Liver (tissue), 3 donors: Measurements from ENCODE around the gene TAS2R5.

ENCODE experiments used
- EGR1 ChIP-seq, 2 donors: IDR thresholded peaks; 2 replicates each; pipeline ENCODE4 v1.6.1; 2016 to 2018; ENCODE audit warnings: antibody characterized with exemption in 2 of 2, low read depth in 2 of 2
- FOXA1 ChIP-seq: IDR thresholded peaks from 2 replicates; pipeline ENCODE4 v1.6.1; 2016; ENCODE audit warnings: antibody characterized with exemption
- HNF4G ChIP-seq: IDR thresholded peaks from 2 replicates; pipeline ENCODE4 v1.6.1; 2016; ENCODE audit warnings: antibody characterized with exemption
- JUND ChIP-seq, 2 donors: IDR thresholded peaks; 2 replicates each; pipeline ENCODE4 v1.6.1; 2016; ENCODE audit warnings: antibody characterized with exemption in 2 of 2
- RAD21 ChIP-seq, 2 donors: IDR thresholded peaks; 2 replicates each; pipeline ENCODE4 v1.6.1; 2016; ENCODE audit warnings: antibody characterized with exemption in 2 of 2, mild to moderate bottlenecking in 2 of 2
- RXRA ChIP-seq, 2 donors: IDR thresholded peaks; 2 replicates each; pipeline ENCODE4 v1.6.1; 2017 to 2018; ENCODE audit warnings: antibody characterized with exemption in 2 of 2, mild to moderate bottlenecking in 1 of 2
- SP1 ChIP-seq: IDR thresholded peaks from 2 replicates; pipeline ENCODE4 v1.6.1; 2018; ENCODE audit warnings: antibody characterized with exemption, mild to moderate bottlenecking
- TAF1 ChIP-seq: conservative IDR thresholded peaks from 2 replicates; pipeline ENCODE4 v1.6.1; 2016; ENCODE audit warnings: antibody characterized with exemption, mild to moderate bottlenecking
- YY1 ChIP-seq: IDR thresholded peaks from 2 replicates; pipeline ENCODE4 v1.6.1; 2016; ENCODE audit warnings: antibody characterized with exemption, mild to moderate bottlenecking
- TF ChIP-seq, protein P1 (sequence below): fragments of 150-350 bp; IDR thresholded peaks from 2 replicates; pipeline ENCODE4 v1.5.1; 2017; ENCODE audit warnings: improper control_type of control experiment, low read depth, low read length; ENCODE audit not compliant: missing input control
- TF ChIP-seq, protein P2 (sequence below): IDR thresholded peaks from 2 replicates; pipeline ENCODE4 v1.6.1; 2016; ENCODE audit warnings: antibody characterized with exemption, mild to moderate bottlenecking
- TF ChIP-seq, protein P3 (sequence below): IDR thresholded peaks from 2 replicates; pipeline ENCODE4 v1.6.1; 2016; ENCODE audit warnings: antibody characterized with exemption
- TF ChIP-seq, protein P4 (sequence below): IDR thresholded peaks from 2 replicates; pipeline ENCODE4 v1.6.1; 2016; ENCODE audit warnings: antibody characterized with exemption
- TF ChIP-seq, protein P5 (sequence below): IDR thresholded peaks from 2 replicates; pipeline ENCODE4 v1.6.1; 2016; ENCODE audit warnings: antibody characterized with exemption
- donor health status: healthy.
- donor health status: healthy.

DNA sequence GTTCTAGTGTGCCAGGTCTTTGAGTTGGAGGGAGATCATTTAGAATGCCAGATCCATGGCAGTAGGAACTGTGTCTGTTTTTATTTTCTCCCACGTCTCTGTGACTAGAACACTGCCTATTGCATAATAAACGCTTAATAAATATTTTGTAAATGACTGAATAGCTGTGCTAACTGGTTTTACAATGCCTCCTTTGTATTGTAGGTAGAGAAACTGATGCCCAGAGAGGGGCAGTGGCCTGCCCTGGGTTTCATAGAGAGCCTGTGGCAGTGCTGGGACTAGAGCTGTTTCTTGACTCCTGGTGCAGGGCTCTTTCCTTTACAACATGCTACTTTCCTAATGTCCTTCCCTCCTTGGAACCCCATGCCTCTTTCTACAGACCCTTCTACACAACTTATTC lies 2.5 kb downstream of the TAS2R5 start:
- TF ChIP-seq, protein P1, sequence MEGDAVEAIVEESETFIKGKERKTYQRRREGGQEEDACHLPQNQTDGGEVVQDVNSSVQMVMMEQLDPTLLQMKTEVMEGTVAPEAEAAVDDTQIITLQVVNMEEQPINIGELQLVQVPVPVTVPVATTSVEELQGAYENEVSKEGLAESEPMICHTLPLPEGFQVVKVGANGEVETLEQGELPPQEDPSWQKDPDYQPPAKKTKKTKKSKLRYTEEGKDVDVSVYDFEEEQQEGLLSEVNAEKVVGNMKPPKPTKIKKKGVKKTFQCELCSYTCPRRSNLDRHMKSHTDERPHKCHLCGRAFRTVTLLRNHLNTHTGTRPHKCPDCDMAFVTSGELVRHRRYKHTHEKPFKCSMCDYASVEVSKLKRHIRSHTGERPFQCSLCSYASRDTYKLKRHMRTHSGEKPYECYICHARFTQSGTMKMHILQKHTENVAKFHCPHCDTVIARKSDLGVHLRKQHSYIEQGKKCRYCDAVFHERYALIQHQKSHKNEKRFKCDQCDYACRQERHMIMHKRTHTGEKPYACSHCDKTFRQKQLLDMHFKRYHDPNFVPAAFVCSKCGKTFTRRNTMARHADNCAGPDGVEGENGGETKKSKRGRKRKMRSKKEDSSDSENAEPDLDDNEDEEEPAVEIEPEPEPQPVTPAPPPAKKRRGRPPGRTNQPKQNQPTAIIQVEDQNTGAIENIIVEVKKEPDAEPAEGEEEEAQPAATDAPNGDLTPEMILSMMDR, result no peak
- TF ChIP-seq SP1 (no peak), RAD21 (IDR thresholded peaks at IDR 0.05) (no peak), EGR1 (IDR thresholded peaks at IDR 0.05; ENCODE audit: low read depth in 2 of 2) (no peak), JUND (IDR thresholded peaks at IDR 0.05) (no peak), RXRA (IDR thresholded peaks at IDR 0.05) (no peak), FOXA1 (no peak), YY1 (no peak), HNF4G (no peak), TAF1 (no peak)
- TF ChIP-seq, protein P2, sequence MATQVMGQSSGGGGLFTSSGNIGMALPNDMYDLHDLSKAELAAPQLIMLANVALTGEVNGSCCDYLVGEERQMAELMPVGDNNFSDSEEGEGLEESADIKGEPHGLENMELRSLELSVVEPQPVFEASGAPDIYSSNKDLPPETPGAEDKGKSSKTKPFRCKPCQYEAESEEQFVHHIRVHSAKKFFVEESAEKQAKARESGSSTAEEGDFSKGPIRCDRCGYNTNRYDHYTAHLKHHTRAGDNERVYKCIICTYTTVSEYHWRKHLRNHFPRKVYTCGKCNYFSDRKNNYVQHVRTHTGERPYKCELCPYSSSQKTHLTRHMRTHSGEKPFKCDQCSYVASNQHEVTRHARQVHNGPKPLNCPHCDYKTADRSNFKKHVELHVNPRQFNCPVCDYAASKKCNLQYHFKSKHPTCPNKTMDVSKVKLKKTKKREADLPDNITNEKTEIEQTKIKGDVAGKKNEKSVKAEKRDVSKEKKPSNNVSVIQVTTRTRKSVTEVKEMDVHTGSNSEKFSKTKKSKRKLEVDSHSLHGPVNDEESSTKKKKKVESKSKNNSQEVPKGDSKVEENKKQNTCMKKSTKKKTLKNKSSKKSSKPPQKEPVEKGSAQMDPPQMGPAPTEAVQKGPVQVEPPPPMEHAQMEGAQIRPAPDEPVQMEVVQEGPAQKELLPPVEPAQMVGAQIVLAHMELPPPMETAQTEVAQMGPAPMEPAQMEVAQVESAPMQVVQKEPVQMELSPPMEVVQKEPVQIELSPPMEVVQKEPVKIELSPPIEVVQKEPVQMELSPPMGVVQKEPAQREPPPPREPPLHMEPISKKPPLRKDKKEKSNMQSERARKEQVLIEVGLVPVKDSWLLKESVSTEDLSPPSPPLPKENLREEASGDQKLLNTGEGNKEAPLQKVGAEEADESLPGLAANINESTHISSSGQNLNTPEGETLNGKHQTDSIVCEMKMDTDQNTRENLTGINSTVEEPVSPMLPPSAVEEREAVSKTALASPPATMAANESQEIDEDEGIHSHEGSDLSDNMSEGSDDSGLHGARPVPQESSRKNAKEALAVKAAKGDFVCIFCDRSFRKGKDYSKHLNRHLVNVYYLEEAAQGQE, result no peak
- TF ChIP-seq, protein P3, sequence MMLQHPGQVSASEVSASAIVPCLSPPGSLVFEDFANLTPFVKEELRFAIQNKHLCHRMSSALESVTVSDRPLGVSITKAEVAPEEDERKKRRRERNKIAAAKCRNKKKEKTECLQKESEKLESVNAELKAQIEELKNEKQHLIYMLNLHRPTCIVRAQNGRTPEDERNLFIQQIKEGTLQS, result no peak
- TF ChIP-seq, protein P4, sequence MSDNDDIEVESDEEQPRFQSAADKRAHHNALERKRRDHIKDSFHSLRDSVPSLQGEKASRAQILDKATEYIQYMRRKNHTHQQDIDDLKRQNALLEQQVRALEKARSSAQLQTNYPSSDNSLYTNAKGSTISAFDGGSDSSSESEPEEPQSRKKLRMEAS, result no peak
- TF ChIP-seq, protein P5, sequence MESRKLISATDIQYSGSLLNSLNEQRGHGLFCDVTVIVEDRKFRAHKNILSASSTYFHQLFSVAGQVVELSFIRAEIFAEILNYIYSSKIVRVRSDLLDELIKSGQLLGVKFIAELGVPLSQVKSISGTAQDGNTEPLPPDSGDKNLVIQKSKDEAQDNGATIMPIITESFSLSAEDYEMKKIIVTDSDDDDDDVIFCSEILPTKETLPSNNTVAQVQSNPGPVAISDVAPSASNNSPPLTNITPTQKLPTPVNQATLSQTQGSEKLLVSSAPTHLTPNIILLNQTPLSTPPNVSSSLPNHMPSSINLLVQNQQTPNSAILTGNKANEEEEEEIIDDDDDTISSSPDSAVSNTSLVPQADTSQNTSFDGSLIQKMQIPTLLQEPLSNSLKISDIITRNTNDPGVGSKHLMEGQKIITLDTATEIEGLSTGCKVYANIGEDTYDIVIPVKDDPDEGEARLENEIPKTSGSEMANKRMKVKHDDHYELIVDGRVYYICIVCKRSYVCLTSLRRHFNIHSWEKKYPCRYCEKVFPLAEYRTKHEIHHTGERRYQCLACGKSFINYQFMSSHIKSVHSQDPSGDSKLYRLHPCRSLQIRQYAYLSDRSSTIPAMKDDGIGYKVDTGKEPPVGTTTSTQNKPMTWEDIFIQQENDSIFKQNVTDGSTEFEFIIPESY, result no peak
